K562 (cell line): Measurements from ENCODE around the gene CYTH1. TPM values are rescaled to one million over a fixed set of nuclear protein-coding genes. Genes with fewer than 3 reads are reported as not detected.

Source experiments
- ATAC-seq: fragments of 200-7000 bp; cut with Tn5 transposase; 3 replicates; pipeline ENCODE4 v1.9.1; 2020; ENCODE audit warnings: moderate library complexity
- BruUV-seq: library from RNA; stranded (reverse); fragments of 400-500 nt; replicated peaks from 2 replicates; lab custom pipeline; 2021; lab: Mats Ljungman, UMichigan
- CTCF ChIA-PET: fragments of 300-600 bp; formaldehyde crosslinking; extraction: SDS; loops from one replicate; lab custom pipeline; 2021; ENCODE audit warnings: low intra/inter-chr PET ratio; lab: Yijun Ruan, JAX
- POLR2A ChIA-PET: fragments of 300-600, 350-650 bp; sonication (Branson Sonifier 250); formaldehyde crosslinking; extraction: SDS; loops from one replicate; lab custom pipeline; 2021; ENCODE audit warnings: antibody characterized with exemption, inconsistent platforms; lab: Yijun Ruan, JAX
- DNase-seq, 4 experiments: peaks; one replicate each; pipeline versions ENCODE4 v3.0.0 to v3.0.0-alpha.2; 2011 to 2018; ENCODE audit warnings: low spot score in 3 of 4, mixed read lengths in 3 of 4; ENCODE audit errors: extremely low read depth in 1 of 4
- FAIRE-seq: peaks from 2 replicates; lab custom pipeline; 2011; peaks lifted over from hg19 to GRCh38; lab: Jason Lieb, UNC
- H2AFZ ChIP-seq: 2 replicates; pipeline ENCODE4 v1.6.0; 2011; ENCODE audit warnings: low read depth, low read length, control low read depth, inconsistent platforms
- H3K27ac ChIP-seq: fragments of 200-600 bp; 3 replicates; pipeline ENCODE4 v1.8.0; 2011; ENCODE audit warnings: low read depth, mild to moderate bottlenecking, control low read depth, inconsistent platforms, low read length, moderate library complexity, mixed read lengths; ENCODE audit errors: extremely low read depth
- H3K27me3 ChIP-seq, 2 experiments: fragments of 300-600 bp in 1 of 2; 2 replicates in 1 of 2; 3 replicates in 1 of 2; pipeline versions ENCODE4 v1.6.0 to v1.8.0; 2011; ENCODE audit warnings: inconsistent platforms in 2 of 2, low read length in 2 of 2, mild to moderate bottlenecking in 1 of 2, mixed read lengths in 1 of 2, moderate library complexity in 1 of 2; ENCODE audit not compliant: control insufficient read depth in 2 of 2, insufficient read depth in 2 of 2
- H3K36me3 ChIP-seq: fragments of 300-600 bp; 3 replicates; pipeline ENCODE4 v1.8.0; 2011; ENCODE audit warnings: mild to moderate bottlenecking, low read length, inconsistent platforms; ENCODE audit not compliant: control insufficient read depth, insufficient read depth
- H3K4me1 ChIP-seq, 2 experiments: fragments of 200-600 bp in 1 of 2; replicated peaks in 1 of 2; 2 replicates in 1 of 2; 3 replicates in 1 of 2; pipeline versions ENCODE4 v1.5.1 to v1.8.0; 2011; ENCODE audit warnings: inconsistent platforms in 2 of 2, low read length in 2 of 2, mild to moderate bottlenecking in 1 of 2, mixed read lengths in 1 of 2, moderate library complexity in 1 of 2; ENCODE audit not compliant: control insufficient read depth in 2 of 2, insufficient read depth in 2 of 2
- H3K4me2 ChIP-seq: 2 replicates; pipeline ENCODE4 v1.6.1; 2011; ENCODE audit warnings: low read length, control low read depth, inconsistent platforms, mixed read lengths; ENCODE audit not compliant: insufficient read depth
- H3K4me3 ChIP-seq: fragments of 200-600 bp; sonication (generic), shearing (Covaris generic); 2 replicates; pipeline ENCODE4 v1.5.1; 2016; ENCODE audit warnings: control low read depth, inconsistent platforms
- H3K79me2 ChIP-seq: fragments of 200-600 bp; 3 replicates; pipeline ENCODE4 v1.8.0; 2011; ENCODE audit warnings: low read length, inconsistent platforms; ENCODE audit not compliant: control insufficient read depth, insufficient read depth
- H3K9ac ChIP-seq, 2 experiments: 2 replicates each; pipeline versions ENCODE4 v1.6.0 to v1.6.1; 2011; ENCODE audit warnings: low read depth in 2 of 2, low read length in 2 of 2, control low read depth in 1 of 2, inconsistent platforms in 1 of 2, mild to moderate bottlenecking in 1 of 2, mixed read lengths in 1 of 2; ENCODE audit not compliant: insufficient read depth in 1 of 2
- H3K9me1 ChIP-seq: one replicate; pipeline ENCODE4 v1.6.0; 2011; ENCODE audit warnings: inconsistent platforms, mild to moderate bottlenecking, low read length, moderate library complexity; ENCODE audit not compliant: control insufficient read depth, insufficient read depth
- H3K9me3 ChIP-seq: replicated peaks from 2 replicates; pipeline ENCODE4 v1.5.1; 2011; ENCODE audit warnings: low read depth, low read length, inconsistent platforms; ENCODE audit not compliant: control insufficient read depth, insufficient read depth
- H4K20me1 ChIP-seq: replicated peaks from 2 replicates; pipeline ENCODE4 v1.6.1; 2011; ENCODE audit warnings: low read length, inconsistent platforms, mixed read lengths; ENCODE audit not compliant: control insufficient read depth, insufficient read depth
- CBFA2T3 ChIP-seq: fragments of 450-650 bp; IDR thresholded peaks from 2 replicates; pipeline ENCODE4 v1.6.1; 2017
- HOXB6 ChIP-seq: fragments of 250-450 bp; sonication (Bioruptor Pico); IDR thresholded peaks from 2 replicates; pipeline ENCODE4 v1.5.1; 2022; ENCODE audit warnings: mild to moderate bottlenecking, borderline replicate concordance
- ILK ChIP-seq: fragments of 450-650 bp; IDR thresholded peaks from 2 replicates; pipeline ENCODE4 v1.6.1; 2016; ENCODE audit warnings: missing genetic modification characterization, low read depth, mild to moderate bottlenecking, missing compliant biosample characterization, moderate library complexity, borderline replicate concordance
- NR1H2 ChIP-seq: sonication (generic); formaldehyde crosslinking; IDR thresholded peaks from 2 replicates; pipeline ENCODE4 v1.4.0; 2020; ENCODE audit warnings: mild to moderate bottlenecking, missing genetic modification reagents
- POLR2H ChIP-seq: IDR thresholded peaks from 2 replicates; pipeline ENCODE4 v1.6.1; 2016; ENCODE audit warnings: missing genetic modification characterization, low read depth, mild to moderate bottlenecking, control low read depth, missing compliant biosample characterization, moderate library complexity
- SETDB1 ChIP-seq: IDR thresholded peaks from one replicate; pipeline ENCODE4 v1.6.1; 2012; ENCODE audit warnings: low read length, control low read depth, inconsistent platforms
- TCF3 ChIP-seq: sonication (generic); formaldehyde crosslinking; IDR thresholded peaks from 2 replicates; pipeline ENCODE4 v1.4.0; 2020; ENCODE audit warnings: mild to moderate bottlenecking, missing genetic modification reagents
- ZNF165 ChIP-seq: fragments of 250-450 bp; sonication (Bioruptor Pico); IDR thresholded peaks from 2 replicates; pipeline ENCODE4 v1.4.0; 2020; ENCODE audit warnings: borderline replicate concordance
- ZNF174 ChIP-seq: fragments of 250-450 bp; sonication (Bioruptor Pico); IDR thresholded peaks from 2 replicates; pipeline ENCODE4 v1.4.0; 2020; ENCODE audit warnings: mild to moderate bottlenecking
- ZNF785 ChIP-seq: fragments of 250-450 bp; sonication (Bioruptor Pico); IDR thresholded peaks from 2 replicates; pipeline ENCODE4 v1.4.0; 2020; ENCODE audit warnings: mild to moderate bottlenecking
- WGBS: fragments of 100-300 bp; shearing (Covaris generic); methylation state at CpG from one replicate; pipeline ENCODE4 v1.1.6; 2016; ENCODE audit warnings: low coverage, mixed read lengths; ENCODE audit not compliant: insufficient coverage; ENCODE audit errors: missing lambda C conversion rate; 5-methylcytosine and 5-hydroxymethylcytosine counted together
- in situ Hi-C: fragments of 300-500 bp; cut with MboI; formaldehyde crosslinking; loops from 4 replicates; pipeline ENCODE4 v1.15.0; 2018; ENCODE audit warnings: inconsistent platforms, mixed read lengths
- intact Hi-C: fragments of 100-400 bp; cut with micrococcal nuclease; formaldehyde crosslinking; loops from 2 replicates; pipeline ENCODE4 v1.14.2; 2022
- polyA plus RNA-seq, 8 experiments: library from polyadenylated mRNA; depleted of rRNA in 4 of 8; stranded (reverse) in 5 of 8; unstranded in 3 of 8; fragments of >200 nt; fragmentation: Nextera tagmentation in 2 of 8; fragmentation: Illumina TruSeq in 1 of 8; extraction: Ambion mirVana in 2 of 8; extraction: Trizol in 1 of 8; gene quantifications; 2 replicates each; pipeline versions ENCODE4 v1.2.1 to v1.2.3, GENCODE V29; 2011 to 2014; ENCODE audit warnings: inconsistent platforms in 1 of 8, missing spikeins in 1 of 8
- total RNA-seq, 7 experiments: library from RNA; depleted of rRNA in 6 of 7; stranded (reverse); fragments of >200 nt in 6 of 7; fragmentation: Illumina TruSeq in 2 of 7; extraction: Trizol in 2 of 7; gene quantifications; 2 replicates each; pipeline versions ENCODE4 v1.2.1 to v1.2.3, GENCODE V29; 2011 to 2021; ENCODE audit warnings: low replicate concordance in 1 of 7
- TF ChIP-seq, protein P1 (sequence below): fragments of 250-450 bp; sonication (Bioruptor Pico); IDR thresholded peaks from 2 replicates; pipeline ENCODE4 v1.5.0; 2022; ENCODE audit warnings: mild to moderate bottlenecking
- TF ChIP-seq, protein P2 (sequence below): IDR thresholded peaks from 2 replicates; pipeline ENCODE4 v1.6.1; 2014; ENCODE audit warnings: antibody characterized with exemption

CYTH1 gene
- total and polyA plus RNA-seq, 9 of the 15 experiments (the other 6 are each of a cell fraction or from before 2014, with no cell fraction given): 0.52 to 27.7 (median 16.8) TPM

DNA sequence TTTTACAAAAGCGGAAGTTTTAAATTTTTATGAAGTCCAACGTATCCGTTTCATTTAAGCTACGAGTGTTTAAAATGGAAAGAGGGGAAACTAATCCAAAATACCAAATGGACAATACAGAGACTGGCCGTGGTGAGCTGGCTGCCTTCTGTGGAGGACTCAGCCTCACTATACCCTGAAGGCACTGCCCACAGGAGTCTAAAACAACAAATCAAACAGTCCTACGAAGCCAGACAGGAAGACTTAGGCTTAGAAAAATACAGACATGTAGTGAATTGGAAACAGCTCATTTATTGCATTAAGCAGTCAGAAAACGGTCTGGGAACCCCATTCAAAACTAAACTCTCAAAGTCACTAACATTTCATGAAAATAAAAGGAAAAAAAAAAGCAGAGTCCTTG is 75.1 kb downstream of the CYTH1 start (continued):
- TF ChIP-seq ZNF165 (CRISPR knock-in tag) (no peak), ZNF785 (no peak), TCF3 (CRISPR knock-in tag) (no peak)

DNA sequence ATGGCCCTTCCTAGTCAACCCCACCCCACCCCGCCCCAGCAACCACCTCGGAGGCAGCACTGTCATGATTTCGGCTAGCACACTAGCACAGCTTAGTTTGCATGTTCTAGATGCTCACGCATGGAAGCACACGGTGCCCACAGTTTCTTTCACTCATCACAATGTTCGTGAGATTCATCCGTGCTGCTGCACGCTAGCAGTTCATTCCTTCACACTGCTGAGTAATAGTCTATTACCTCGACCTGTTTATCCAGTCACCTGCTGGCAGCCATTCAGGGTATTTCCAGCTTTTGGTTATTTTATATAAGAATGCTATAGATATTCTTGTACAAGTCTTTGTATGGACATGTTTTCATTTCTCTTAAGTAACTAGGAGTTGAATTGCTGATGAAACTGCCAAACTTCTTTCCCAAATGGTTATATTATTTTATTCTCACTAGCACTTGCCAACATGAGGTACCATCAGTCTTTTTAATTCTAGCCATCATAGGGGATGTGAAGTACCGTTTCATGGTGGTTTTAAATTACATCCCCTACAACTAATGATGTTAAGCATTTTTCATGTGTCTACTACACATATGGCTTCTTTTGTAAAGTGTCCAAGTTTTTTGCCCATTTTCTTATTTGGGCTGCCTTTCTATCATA is 75.7 kb downstream of the CYTH1 start:
- peaks cover 26% of the 10 kb centered on the region; the same call in 1 of the 3 replicates for H3K36me3 ChIP-seq
- BruUV-seq: no TSS peak
- 81% methylated on average over 10 of the region's 10 CpGs for WGBS
- no peak overlapping the region for H3K27ac ChIP-seq
- intact Hi-C loops: loop anchor here (5.0 to 10.0 kb wide), 2 partner anchors 209 to 262 kb away; no protein-coding TSS in a partner anchor
- H3K4me3 ChIP-seq: no peak overlapping the region
- TF ChIP-seq, protein P1, sequence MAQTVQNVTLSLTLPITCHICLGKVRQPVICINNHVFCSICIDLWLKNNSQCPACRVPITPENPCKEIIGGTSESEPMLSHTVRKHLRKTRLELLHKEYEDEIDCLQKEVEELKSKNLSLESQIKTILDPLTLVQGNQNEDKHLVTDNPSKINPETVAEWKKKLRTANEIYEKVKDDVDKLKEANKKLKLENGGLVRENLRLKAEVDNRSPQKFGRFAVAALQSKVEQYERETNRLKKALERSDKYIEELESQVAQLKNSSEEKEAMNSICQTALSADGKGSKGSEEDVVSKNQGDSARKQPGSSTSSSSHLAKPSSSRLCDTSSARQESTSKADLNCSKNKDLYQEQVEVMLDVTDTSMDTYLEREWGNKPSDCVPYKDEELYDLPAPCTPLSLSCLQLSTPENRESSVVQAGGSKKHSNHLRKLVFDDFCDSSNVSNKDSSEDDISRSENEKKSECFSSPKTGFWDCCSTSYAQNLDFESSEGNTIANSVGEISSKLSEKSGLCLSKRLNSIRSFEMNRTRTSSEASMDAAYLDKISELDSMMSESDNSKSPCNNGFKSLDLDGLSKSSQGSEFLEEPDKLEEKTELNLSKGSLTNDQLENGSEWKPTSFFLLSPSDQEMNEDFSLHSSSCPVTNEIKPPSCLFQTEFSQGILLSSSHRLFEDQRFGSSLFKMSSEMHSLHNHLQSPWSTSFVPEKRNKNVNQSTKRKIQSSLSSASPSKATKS (CRISPR knock-in tag): no peak
- TF ChIP-seq CBFA2T3: no peak
- TF ChIP-seq NR1H2 (CRISPR knock-in tag): no peak
- no peak for TF ChIP-seq ILK (tag)
- no peak for TF ChIP-seq HOXB6 (CRISPR knock-in tag)
- TF ChIP-seq POLR2H (tag): no peak
- no peak for TF ChIP-seq SETDB1
- TF ChIP-seq, protein P2, sequence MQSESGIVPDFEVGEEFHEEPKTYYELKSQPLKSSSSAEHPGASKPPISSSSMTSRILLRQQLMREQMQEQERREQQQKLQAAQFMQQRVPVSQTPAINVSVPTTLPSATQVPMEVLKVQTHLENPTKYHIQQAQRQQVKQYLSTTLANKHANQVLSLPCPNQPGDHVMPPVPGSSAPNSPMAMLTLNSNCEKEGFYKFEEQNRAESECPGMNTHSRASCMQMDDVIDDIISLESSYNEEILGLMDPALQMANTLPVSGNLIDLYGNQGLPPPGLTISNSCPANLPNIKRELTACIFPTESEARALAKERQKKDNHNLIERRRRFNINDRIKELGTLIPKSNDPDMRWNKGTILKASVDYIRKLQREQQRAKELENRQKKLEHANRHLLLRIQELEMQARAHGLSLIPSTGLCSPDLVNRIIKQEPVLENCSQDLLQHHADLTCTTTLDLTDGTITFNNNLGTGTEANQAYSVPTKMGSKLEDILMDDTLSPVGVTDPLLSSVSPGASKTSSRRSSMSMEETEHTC: no peak
- TF ChIP-seq ZNF174: no peak
- H3K27me3 ChIP-seq: no peaks in the 10 kb centered on the region
- no peak overlapping the region for H2AFZ ChIP-seq
- peaks cover 18% of the 10 kb centered on the region for H4K20me1 ChIP-seq
- no peaks in the 10 kb centered on the region for H3K9me3 ChIP-seq
- FAIRE-seq: no peak
- peaks cover 5 to 21% of the 10 kb centered on the region in 2 experiments; a peak in 4 of 5 replicates for H3K4me1 ChIP-seq
- H3K9ac ChIP-seq: no peak overlapping the region
- 0 out of 3 replicates have a peak, but pooled peaks cover 4% of the 10 kb centered on the region for H3K79me2 ChIP-seq
- ChIA-PET CTCF (no interaction called here), POLR2A (no interaction called here)
- H3K9me1 ChIP-seq: no peaks in the 10 kb centered on the region
- H3K4me2 ChIP-seq: no peak overlapping the region
- in situ Hi-C loops: no loop called here
- no peak for ATAC-seq
- no peak for DNase-seq
